CD4-positive, alpha-beta T cell treated with Interleukin-2 at 100 ng/mL for 4 hours (primary cell): ENCODE data around the gene LCNL1.
A peak's percentile ranks its signal among the peaks of the same experiment; 100 is the strongest.

ENCODE experiments used
- DNase-seq: peaks from one replicate; pipeline ENCODE4 v3.0.0-alpha.2; 2020; ENCODE audit warnings: low spot score

LCNL1 gene

DNA sequence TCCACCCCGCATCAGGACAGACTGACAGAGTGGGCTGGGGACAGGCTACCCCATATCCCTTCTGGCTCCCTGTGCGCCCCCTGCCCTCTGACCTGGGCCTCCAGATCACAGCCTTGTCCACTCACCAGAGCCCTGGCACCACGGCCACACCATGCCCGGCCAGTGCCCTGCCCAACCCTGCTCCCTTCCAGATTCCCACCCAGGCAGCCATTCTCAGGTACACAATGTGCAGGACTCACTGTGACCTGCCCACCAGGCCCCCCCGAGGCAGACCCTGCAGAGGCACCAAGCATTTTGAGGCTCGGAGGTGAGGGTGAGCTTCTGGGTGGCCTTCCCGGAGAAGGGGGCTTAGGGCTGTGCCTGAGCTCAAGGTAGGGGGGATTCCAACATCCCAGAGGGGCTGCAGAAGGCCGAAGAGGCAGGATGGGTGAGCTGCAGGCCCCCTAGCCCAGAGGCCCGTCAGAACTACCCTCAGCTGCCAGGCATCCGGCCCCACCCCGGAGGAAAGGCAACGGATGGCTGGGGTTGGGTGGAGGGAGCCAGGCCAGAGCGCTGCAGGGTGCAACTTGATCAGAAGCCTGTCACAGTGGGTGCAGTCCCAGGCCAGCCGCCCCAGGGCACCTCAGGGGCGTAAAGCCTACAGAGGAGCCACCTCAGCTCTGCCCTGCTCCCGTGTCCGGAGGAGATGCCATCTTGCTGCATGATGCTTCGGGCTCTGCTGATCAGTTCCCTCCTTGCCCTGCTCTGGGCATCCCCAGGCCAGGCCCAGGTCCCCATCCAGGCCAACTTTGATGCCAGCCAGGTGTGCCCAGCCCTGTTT is at the start of gene LCNL1:
Gene LCNL1, plus strand, starts transcription at position 762 of the 820 bp plus-strand sequence. CDS start 594 bp downstream, outside the sequence.
- no peak for DNase-seq

DNA sequence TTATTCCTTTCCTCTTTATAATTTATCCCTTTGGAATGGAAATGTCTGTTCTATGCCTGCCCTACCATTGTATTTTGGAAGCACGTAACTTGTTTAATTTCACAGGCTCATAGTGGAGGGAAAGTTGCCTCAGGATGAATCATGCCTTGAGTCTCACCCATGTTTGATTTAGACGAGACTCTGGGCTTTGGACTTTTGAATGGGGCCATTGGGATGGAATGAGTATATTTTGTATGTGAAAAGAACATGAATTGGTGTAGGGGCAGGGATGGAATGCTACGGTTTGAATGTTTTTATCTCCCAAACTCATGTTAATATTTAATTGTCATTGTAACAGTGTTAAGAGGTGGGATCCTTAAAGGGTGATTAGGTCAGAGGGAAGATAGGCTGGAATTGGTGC is 48.5 kb upstream of the LCNL1 start:
- DNase-seq: no peak

DNA sequence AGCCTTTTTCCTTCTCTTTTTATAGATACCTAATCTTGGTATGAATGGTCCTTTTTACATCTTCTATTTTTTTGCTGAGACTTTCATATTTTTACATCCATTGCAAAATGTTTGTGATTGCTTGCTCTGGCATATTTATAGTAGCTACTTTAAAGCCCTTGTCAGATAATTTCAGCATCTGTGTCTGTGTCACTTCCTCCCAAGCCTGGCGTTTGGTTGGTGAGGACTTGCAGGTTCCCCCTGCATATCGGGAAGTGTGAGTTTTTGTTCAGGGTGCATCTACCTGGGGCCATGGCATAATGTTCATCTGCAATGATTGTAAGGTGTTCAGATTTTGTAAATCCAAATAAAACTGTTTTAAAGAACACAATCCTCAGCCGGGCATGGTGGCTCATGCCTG is 47.1 kb upstream of the LCNL1 start:
- DNase-seq: no peak

DNA sequence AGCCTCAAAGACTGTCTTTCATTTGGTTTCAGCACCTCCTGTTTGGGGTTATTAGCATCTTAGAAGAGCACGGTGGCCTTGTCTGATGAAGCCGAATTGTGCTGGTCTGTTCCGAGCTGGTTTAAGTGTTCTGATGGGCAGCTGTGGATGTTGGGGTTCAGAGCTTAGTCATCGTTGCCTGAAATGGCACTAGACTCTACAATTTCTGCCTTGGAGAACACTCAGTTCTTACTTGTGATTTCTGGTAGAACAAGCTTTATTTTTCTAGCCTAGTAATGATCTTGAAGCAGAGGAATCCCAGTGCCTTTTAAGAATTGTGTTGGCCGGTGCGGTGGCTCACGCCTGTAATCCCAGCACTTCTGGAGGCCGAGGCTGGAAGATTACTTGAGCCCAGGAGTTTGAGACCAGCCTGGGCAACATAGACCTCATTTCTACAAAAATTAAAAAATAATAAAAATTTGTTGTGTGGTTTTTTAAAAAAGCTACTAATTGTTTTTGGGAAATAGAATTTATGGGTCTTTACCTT is 46.1 kb upstream of the LCNL1 start:
- no peak for DNase-seq

DNA sequence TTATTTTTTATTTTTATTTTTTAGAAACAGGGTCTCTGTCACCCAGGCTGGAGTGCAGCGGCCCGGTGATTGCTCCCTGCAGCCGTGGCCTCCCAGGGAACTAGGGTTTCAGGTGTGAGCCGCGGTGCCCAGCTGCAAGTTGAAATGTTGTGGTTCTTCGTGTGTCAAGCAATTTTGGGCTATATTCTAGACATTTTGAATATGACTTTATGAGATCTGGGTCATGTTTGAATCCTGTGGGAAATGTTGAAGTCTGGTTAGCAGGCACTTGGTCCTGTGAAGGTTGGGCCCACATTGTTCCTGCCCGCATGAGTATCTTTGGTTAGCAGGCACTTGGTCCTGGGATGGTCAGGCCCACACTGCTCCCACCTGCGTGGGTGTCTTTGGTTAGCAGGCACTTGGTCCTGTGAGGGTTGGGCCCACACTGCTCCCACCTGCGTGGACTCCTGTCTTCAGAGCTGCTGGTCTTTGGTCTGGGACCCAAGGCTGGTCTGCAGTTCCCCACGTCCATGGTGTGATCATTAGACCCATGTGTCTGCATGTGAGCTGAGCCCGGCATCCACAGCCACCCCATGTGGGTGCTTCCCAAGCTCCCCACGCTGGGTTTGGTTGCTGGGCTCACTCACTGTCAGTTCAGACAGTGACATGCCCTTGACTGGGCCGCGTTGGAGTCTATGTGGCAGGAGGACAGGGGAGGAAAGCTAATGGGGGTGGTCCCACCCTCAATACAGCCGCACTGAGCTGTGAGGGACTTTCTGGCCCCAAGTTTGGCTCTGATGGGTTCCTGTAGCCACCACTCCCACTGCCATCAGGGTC is 45.4 kb upstream of the LCNL1 start:
- DNase-seq: no peak

DNA sequence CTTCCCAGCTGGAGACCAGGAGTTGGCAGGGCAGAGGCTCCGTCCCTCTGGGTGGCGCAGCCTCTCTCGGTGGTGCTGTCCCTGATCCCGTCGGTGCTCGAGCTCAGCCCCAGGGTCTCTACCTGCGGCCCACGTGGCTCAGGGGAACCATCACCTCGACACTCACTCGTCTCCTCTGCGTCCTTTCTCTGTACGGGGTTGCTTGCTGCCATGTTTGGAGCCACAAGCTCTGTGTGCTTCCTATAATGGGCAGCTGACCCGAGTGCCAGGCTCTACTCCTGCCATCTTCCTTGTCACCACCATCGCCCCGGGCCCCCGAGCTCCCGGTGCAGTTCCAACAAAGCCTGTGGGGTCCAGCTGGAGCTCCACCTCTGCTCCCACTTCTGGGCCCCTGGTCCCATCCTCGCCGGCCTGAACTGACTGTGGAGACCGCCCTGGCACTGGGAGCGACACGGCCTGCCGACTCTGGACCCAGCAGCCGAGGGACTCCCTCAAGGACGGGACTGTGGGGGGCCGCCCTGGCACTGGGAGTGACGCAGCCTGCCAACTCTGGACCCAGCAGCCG is 43.3 kb upstream of the LCNL1 start:
- DNase-seq: no peak

DNA sequence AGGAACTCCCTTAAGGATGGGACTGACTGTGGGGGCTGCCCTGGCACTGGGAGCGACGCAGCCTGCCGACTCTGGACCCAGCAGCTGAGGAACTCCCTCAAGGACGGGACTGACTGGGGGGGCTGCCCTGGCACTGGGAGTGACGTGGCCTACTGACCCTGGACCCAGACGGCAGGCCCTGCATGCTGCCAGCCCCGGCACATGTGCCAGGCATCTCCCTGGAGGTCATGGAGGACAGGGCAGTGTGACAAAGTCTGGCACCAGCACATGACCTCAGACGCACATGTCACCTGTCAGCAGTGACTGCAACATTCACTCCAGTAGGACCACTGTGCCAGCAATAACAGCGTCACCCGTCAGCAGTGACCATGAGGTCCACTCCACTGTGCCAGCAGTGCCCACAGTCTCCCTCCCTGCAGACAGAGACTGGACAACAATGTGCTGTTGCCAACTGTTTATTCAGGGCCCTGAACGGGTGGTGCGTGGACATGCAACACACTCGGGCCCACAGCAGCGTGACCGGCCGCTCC is 42.7 kb upstream of the LCNL1 start:
- DNase-seq: no peak

DNA sequence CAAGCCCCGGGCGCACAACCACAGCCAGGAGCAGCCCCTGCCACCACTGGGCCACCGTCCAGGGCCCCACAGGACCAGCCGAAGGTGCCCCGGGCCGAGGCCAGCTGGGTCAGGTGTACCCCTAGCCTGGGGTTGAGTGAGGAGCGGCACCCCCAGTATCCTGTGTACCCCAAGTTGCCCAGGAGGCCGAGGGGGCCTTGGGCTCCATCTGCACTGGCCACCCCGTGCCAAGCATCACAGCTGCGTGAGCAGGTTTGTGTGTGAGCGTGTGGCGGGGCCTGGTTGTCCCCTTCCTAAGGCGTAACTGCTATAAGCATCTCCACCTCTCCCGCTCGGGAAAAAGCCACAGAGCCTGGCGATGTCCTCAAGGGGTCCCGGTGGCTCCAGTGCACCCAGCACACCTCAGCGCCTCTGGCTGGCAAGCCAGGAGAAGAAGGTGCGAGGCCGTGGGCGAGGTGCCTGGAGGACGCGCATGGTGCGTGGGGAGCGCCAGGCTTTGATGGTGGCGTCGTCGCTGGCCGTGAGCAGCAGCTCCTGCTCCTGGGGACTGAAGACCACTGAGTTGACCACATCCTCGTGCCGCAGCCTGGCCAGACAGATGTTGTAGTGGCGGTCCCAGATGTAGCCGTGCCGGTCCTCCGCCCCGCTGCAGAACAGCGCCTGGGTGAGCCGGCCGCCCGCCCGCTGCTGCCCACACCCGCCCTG is 42.1 kb upstream of the LCNL1 start:
- DNase-seq: no peak

DNA sequence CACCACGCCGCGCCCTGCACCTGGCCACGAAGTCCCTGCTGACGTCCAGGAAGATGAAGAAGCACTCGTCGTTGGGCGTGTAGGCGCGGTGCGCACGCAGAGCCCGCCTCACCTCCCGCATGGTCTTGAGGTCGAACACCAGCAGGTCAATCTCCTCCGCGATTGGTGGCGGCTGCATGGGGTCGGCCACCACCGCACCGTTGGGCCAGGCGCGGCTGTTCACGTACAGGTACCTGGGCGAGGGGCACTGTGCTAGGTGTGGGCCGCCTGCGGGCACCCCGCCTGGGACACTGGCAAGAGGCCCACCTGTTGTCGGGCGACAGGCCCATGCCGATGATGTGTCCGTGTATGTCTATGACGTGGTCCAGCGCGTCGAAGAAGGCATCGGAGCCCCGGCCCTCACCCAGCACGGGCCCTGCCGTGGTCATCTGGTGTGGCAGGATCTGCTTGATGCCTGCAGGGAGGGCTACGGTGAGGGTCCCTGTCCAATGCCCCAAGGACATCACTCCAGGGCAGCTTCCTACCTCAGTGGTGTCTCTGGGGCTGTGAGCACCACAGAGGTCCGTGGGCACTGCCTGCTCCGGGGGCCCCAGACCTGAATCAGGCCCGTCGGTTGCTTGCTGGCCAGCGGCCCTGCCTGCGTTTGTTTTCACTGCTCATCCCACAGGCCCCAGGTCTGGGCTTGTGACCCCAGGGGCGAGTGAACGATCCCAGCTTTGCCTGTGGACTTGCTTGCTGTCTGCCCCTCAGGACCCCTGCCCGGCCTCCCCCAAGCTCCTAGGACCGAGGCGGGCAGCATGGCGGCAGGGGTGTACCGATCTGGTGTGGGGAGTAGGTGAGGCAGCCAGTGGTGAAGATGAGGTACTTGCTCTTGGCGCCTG is 41.3 kb upstream of the LCNL1 start:
- no peak for DNase-seq

DNA sequence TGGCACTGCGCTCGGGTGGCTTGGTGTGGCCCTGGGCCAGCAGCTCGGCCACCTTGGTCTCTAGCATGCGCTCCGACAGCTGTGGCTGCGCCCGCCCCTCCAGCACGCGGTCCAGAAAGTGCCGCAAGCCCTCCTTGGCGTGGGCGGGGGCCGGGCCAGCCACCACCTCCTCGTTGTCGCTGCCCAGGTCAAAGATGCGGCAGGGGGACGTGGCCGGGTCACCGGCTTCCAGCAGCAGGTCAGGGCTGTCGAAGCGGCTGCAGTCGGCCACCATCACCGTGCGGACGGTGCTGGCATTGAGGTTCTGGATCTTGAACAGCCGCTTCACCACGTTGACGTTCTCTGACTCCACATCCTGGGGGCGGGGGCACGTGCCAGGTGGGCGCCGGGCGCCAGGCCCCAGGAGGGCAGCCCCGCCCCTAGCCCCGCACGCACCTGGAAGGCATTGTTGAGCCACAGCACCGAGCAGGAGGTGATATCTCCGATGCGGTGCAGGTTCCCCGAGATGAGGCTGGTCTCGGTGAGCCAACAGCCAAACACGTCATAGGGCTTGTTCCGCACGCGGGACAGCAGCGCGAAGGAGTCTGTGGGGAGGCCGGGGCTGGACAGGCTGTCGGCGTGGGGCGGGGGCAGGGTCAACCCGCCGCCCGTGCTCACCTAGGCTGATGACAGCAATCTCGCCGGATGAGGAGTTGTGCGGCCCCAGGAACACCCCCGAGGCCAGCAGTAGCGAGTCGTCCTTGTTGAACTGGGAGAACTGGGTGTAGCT is 40.5 kb upstream of the LCNL1 start:
- DNase-seq: no peak

DNA sequence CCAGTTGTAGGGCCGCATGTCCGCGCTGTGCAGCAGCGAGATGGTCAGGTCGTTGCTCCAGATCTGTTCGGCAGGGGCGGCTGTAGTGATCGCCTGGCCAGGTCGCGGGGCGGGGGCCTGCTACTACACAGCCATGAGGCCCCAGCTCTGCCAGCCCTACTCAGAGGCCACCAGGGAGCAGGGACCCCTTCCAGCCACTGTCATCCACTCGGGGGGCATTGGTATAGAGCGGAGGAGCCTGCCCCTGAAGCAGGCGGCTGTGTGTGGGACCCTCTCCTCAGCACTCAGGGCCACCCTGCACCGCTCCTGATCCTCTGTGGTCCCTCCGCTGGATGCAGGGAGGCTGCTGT is 39.9 kb upstream of the LCNL1 start:
- no peak for DNase-seq

DNA sequence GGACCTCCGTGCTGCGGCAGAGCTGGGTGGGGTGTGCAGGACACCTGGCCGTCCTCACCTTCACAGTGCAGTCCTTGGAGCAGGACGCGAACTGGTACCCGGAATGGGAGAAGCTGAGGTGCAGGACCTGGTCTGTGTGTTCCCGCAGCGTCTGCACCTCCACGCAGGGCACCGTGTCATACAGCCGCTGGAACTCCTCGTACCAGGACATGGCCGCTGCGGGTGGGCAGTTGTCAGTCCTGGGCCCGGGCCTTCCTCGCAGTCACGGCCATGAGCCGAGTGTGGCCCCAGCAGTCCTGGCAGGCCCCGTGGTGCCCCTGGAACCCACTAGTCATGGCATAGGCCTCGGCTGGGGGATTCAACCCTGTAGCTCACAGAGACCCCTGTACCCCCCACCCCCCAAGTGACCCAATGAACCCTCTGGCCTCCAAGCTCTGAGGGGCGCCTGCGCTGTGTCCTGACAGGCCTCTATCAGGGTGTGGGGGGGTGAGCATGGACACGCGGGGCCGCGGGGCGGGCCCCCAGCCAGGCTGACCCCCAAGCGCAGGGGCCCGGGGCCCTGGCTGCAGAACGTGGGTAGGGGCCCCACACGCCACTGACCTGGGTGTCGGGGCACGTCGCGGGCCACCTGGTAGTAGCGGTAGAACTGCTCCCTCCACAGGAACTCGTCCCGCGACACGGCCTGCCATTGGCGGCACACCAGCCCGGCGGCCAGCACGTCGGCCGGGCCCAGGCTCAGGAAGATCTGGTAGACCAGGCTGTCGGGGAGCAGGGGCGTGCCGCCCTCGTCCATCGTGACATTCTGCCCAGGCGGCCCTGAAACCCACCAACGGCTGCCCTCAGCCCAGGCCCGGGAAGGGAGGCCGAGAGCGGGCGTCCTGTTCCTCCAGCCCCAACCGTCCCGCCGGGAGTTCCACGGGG is 39.2 kb upstream of the LCNL1 start:
- DNase-seq: no peak

DNA sequence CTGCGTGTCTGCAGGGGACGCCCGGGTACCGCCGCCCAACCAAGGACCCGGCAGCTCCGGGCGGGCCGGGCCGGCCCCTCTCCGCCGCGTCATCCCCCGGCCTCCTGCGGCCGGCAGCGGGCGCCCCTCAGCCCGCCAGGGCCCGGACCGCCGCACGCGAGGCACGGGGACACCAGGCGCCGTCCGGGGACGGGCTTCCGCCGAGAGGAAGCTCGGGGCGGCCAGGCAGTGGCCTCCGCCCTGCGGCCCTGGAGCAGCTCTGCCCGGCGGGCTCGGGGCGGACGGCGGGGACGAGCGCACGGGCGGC is 38.6 kb upstream of the LCNL1 start:
- no peak for DNase-seq

DNA sequence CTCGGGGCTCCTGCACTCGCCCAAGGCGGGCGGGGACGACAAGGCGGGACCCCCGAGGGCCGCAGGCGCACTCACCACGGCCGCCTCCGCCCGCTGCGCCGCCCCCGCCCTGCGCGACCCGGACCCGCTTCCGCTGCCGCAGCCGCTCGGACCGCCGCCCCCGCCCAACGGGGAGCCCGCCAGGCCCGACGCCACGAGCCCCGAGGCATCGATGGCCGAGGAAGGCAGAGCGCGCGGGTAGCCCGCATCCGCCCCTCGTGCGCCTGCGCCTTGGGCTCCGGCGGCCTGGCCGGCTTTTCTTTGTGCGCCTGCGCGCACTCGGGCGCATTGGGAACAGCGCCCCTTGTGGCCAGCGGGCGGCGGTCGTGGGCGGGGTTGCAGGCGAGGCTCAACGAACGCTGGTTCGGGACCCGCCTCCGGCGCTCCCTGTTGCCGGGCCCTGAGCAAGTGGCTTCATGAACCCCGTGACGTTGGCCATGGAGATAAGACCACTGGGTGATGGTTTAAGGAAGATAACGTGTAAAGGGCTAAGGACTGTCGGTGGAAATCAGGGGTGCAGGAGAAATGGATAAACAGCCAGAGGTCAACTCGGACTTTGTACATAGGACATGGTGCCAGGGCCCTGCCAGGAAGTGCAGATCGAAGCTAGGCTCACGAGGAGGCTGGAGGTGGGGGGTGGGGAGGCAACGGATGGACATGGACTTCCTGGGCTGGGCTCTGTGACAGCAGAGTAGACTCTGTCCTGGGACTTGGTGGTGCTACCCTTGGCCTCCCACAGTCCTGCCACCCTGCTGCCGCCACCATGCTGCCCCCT is 38.1 kb upstream of the LCNL1 start, which contains the start of the genes C8G and FBXW5:
Gene C8G, plus strand, starts transcription at position 725 of the 814 bp plus-strand sequence. Its CDS starts 78 bp downstream, at position 803.
Gene FBXW5, minus strand, starts transcription at position 220 of the 814 bp plus-strand sequence. CDS start 655 bp downstream, outside the sequence.
- DNase-seq: peak; percentile 94

DNA sequence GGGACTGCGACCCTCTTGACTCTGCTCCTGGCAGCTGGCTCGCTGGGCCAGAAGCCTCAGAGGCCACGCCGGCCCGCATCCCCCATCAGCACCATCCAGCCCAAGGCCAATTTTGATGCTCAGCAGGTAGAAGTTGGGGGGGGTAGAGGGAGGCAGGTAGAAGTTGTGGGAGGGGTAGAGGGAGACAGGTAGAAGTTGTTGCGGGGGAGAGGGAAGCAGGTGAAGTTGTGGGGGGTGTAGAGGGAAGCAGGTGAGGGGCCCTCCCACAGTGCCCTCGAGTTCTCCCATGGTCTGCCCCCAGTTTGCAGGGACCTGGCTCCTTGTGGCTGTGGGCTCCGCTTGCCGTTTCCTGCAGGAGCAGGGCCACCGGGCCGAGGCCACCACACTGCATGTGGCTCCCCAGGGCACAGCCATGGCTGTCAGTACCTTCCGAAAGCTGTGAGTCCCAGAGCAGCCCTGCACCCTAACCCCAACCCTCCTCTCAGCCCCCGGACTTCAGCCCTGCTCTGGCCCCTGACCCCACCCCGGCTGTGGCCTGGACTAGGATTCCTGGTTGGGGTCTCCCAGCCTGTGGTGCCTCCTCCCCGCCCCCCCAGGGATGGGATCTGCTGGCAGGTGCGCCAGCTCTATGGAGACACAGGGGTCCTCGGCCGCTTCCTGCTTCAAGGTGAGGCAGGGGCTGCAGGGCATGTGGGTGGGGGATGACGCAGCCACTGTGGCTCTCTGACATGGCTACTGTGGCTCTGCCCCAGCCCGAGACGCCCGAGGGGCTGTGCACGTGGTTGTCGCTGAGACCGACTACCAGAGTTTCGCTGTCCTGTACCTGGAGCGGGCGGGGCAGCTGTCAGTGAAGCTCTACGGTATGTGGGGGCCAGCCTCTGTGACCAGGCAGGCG is 37.2 kb upstream of the LCNL1 start:
- DNase-seq: no peak

DNA sequence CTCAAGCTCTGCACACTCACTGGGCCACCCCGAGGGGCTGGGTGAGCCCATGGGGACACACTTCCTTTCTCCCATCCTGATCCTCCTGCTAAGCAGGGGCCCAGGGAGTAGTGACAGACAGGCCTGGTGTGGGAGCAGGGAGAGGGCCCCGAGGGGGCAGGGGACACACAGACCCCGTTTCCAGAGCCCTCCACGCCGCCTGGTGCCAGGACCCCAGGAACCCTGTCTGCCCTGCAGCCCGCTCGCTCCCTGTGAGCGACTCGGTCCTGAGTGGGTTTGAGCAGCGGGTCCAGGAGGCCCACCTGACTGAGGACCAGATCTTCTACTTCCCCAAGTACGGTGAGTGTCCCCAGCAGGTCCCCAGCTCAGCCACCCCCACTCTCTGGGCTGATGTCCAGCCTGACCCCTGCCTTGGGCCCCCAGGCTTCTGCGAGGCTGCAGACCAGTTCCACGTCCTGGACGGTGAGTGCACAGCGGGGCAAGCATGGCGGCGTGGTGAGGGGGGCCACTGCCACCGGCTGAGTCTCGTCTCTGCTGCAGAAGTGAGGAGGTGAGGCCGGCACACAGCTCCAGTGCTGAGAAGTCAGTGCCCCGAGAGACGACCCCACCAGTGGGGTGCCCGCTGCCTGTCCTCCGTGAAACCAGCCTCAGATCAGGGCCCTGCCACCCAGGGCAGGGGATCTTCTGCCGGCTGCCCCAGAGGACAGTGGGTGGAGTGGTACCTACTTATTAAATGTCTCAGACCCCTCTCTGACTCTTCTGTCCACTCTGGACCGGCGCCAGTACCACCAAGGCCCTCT is 36.4 kb upstream of the LCNL1 start:
- DNase-seq: no peak
